ENCODE results near the gene FGGY.

- TF ChIP-seq CTCF (IDR thresholded peaks at IDR 0.05) (no peak), EZH2 (IDR thresholded peaks at IDR 0.05; ENCODE audit: borderline replicate concordance, insufficient read depth, low read depth, low read length, poor library complexity, severe bottlenecking) (no peak)
Measured at GRCh38 chr1:59520827-59521418, 224.0 kb downstream of the FGGY start.
